Jurkat, Clone E6-1 (cell line): ENCODE data around the gene PHKA2.

Experiments
- DNase-seq: peaks from one replicate; pipeline ENCODE4 v3.0.0-alpha.2; 2011; ENCODE audit warnings: low read depth, low spot score
- H3K4me3 ChIP-seq: 2 replicates; pipeline ENCODE4 v1.5.1; 2011; ENCODE audit warnings: mild to moderate bottlenecking, low read length, control low read depth, moderate library complexity

The PHKA2 gene

DNA sequence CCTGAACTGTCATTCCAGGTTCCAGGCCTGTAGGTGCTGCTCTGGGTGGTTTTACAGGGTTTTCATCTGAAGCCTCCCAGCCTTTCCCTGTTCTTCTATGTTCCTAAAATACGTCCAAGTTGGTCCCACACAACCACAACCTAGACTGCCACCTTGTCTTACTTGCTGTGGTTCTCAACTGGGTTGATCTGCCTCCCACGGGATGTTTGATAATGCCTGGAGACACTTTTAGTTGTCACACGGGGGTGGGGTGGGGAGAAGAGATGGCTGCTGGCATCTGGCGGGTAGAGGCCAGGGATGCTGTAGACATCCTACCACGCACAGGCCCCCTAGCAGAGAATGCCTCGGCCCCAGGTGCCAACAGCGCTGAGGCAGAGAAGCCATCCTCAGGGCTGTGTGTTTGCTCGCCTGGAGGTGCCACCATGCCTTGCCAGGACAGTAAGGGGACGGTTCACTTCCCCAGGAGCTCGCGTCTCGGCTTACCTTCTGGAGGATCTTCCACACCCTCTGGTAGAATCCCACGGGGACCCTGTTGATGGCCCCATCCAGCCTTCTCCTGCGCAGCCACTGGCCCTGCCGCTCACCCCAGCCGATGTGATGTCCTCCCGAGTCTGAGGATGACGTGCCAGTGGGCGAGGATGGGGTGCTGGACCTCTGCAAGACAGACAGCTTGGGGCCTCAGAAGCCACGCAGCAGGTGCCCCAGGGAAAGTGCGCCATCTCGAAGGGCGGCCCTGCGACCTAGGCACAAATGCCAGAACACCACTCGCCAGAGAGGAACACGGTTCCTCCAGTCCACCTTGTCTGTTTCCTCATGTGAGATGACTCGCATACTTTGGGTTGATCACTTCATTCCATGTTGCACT, 87.0 kb downstream of the PHKA2 start:
- DNase-seq: no peak

GRCh38 chrX:18895189-18895951, 88.5 kb downstream of the PHKA2 start:
- H3K4me3 ChIP-seq: no peak overlapping the region
- no peak for DNase-seq

More for the DNA sequence above, 87.0 kb downstream of the PHKA2 start:
- no peak overlapping the region for H3K4me3 ChIP-seq

DNA sequence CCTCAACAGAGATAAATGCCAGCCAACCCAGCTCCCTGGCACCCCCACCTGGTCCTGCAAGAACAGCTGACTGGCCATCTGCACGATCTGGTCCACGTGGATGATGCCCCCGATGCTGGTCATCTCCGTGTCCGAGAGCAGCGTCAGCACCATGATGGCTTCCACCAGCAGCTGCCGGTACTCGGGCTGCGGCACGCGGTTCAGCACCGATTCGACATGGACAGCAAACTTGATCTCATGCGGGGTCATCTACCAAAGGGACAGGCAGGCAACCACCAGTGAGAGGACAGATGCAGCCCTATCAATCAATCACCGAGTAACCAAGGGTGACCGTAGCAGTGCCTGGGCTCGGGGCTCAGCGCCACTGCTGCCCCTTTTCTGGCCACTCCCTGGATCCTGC, 89.8 kb downstream of the PHKA2 start:
- DNase-seq: no peak
- no peak overlapping the region for H3K4me3 ChIP-seq

GRCh38 chrX:18893536-18893935, 90.4 kb downstream of the PHKA2 start:
- no peak for DNase-seq
- no peak overlapping the region for H3K4me3 ChIP-seq

DNA sequence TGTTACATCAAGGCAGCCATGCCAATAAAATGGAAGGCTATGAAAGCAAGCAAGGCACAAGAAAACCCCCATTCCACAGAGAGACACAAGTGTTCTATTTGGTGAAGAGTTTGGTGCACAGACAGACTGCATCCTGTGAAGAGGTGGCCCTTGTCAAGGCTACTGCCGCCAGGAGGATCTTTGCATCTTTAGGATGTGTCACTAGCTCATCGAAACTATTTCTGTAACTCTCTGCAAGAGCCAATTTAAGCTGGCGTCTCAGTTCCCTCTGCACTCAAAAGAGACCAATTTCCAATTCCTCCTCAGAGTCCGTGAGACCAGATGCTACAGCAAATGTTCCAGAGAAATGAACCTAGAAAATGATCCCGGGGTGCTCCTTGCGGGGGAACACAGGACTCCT, 91.0 kb downstream of the PHKA2 start:
- no peak for DNase-seq
- H3K4me3 ChIP-seq: no peak overlapping the region

GRCh38 chrX:18891548-18891945, 92.4 kb downstream of the PHKA2 start:
- no peak overlapping the region for H3K4me3 ChIP-seq
- no peak for DNase-seq

DNA sequence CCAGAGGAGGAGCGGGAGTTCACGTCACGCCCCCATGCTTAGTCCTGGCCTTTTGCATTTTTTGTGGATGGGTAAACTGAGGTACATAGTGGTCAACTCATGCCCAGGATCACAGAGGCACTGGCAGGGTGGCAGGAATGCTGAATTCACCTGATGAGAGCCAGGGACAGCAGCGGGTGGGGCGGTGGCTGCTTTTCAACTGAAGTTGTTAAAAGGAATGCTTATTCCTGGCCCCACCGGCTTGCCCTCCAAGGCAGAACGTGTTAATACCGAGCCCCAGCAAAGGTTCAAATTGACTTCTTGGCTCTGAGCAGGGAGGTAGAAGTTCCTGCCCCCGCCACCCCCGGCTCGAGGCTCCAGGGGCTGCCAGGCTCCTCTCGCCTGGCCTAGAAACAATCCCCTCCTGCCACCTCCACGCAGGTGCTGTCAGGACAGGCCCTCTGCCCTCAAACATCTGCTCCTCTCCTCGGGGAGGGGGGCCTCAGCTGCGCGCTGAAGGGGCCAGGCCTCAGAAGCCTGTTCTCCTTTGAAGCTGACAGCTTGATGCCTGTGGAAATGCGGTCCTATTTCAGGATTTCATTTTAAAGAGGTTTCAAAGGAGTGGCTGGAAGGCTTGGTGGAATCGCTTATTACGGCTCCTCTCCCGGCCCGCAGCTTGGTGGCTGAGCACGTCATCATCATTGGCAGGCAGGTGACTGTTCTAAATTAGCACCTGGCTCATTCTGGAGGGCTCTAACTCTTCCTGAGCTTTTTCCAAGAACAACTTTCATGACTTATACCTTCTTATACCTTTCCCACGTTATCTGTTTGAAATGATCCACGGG, 93.0 kb downstream of the PHKA2 start:
- H3K4me3 ChIP-seq: no peak overlapping the region
- no peak for DNase-seq

GRCh38 chrX:18890049-18890381, 93.9 kb downstream of the PHKA2 start:
- H3K4me3 ChIP-seq: no peak overlapping the region; the same call in 1 of the 2 replicates
- DNase-seq: peak; percentile 78

- DNase-seq: no peak
- no peak overlapping the region for H3K4me3 ChIP-seq
These were observed 94.4 kb downstream of the PHKA2 start for GRCh38 chrX:18889346-18890048.

DNA sequence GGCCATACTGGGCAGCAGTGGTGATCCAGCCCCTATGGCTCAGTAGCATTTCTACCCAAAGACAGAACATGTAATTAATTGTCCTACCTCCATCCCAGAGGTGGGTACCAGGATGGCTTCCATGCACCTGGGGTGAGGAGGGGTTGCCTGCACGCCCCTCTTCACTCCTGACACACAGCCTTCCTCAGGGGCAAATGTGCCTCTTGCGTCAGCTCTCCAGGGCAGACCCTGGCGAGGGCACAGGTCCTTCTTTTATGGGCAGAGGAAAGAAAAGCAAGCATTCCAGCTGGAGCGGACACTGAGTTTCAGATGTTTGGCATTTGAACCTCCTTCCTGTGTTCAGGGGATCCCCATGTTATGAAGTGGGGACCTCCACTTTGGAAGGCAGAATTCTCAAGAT, 95.6 kb downstream of the PHKA2 start:
- no peak overlapping the region for H3K4me3 ChIP-seq
- no peak for DNase-seq

DNA sequence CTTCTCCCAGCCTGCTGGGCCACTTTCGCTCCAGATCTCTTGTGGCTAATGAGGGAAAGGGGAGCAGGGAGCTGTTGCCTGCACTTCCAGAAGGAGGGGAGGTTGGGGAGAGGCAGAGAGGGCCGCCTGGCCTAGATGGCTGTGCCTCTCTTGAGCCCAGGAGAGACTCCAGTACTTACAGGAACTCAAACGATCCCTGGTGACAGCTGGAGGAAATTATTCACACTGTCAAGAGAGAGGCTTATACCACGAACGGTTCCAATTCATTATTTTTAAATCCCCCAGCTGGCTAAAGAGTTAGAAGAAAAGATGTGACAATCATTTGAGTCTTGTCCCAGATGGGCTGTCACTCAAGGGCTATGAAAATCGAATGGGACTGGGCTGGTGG, 96.1 kb downstream of the PHKA2 start:
- H3K4me3 ChIP-seq: no peak overlapping the region
- no peak for DNase-seq

DNA sequence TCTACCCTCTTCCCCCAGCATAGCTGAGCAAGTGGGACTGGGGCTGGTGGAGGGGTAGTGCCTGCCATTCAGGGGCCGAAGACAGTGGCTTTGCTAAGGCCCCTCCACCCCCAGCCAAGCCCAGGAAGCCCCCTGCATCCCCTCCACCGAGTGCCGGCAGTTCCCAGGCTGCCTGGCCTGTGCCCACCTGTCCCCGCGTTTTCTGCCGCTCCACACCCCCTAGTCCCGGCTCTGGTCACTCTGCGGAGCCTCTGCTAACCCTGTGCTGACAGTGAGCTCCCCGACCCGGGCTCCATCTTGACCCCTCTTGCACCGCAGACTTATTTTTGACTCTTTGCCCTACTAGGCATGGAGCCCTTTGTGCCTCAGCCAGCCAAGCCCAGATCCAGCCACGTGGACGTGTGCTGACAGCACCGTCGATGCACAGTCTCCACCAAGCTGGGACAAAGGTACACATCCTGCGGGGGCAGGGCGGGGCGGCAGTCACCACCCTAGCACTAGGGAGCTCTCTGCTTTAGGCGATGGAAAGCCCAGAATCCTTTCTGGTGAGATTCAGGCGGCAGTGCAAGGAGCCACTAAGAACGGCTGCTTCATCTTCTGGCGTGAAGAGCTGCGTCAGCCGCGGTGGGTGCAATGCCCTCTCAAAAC, 96.6 kb downstream of the PHKA2 start:
- DNase-seq: no peak
- no peak overlapping the region for H3K4me3 ChIP-seq

DNA sequence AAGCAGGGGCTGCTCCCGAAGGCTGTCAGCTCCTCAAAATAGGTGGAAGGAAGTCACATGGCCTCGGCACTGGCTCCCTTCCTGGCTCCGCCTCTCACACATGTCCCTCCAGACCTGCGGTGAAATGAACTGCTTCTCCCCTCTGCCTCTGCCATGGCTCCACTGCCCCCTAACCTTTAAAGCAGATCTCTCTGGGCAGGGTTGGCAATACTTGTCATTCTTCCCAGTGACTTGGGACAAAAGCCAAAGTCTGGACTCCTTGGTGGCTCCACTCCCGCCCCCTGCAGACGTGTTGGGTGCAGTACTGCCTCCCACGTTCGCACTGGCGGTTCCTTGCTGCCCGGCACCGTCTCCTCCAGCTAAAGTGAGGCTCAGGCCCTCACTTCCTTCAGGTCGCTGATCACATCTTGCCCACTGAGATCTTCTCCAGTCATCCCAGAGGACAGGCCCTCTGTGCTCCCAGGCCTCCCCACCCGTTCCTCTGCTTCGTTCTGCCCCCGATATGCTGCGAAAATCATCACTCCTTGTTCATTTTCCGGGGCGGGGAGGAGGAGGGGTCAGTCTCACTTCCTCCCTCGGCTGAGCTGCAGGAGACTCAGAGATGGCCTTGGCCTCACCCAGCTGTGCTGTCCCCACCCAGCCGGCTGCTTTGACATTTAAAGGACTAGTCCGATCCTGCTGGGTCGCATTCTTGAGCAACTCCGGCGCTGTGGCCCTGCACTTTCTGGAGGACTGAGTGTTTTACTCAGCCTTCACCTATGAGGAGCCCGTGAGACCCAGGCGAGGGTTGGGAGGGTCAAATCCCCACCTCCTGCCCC, 97.4 kb downstream of the PHKA2 start:
- H3K4me3 ChIP-seq: no peak overlapping the region
- no peak for DNase-seq

- H3K4me3 ChIP-seq: no peak overlapping the region
These were observed 97.9 kb downstream of the PHKA2 start for GRCh38 chrX:18886005-18886343.

DNA sequence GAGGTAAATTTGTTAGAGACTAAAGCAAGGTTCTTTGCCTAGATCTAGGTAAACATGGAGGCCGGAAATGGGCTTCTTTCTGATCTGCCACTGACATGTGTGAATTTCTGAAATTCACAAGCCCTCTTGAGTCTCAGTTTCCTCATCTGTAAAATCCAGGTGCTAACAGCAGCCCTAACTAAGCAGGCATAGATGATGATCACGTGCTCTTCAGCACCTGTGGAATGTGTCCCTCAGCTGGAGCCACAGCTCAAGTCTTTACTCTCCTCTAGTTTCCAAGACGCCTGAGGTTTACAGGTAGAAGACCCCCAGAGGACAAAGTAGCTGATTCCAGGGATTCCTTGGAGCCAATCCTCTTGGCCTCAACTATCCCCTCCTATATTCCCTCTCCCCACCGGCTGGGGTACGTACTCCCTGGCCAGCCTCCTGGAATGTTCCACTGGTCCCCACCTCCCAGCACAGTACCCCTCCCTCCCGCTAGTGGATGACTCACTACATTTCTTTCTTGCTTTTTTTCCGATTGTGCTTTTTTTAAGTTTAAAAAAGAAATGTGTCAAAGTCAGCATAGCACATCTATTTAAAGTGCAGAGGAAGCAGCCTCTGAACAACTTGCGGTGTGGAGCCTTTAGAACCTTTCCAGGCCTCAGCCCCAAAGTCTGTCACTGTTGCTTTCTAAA, 98.4 kb downstream of the PHKA2 start:
- peak; percentile 25 for DNase-seq
- H3K4me3 ChIP-seq: no peak overlapping the region

More at GRCh38 chrX:18886005-18886343, 97.9 kb downstream of the PHKA2 start:
- no peak for DNase-seq

- no peak for DNase-seq
- no peak overlapping the region for H3K4me3 ChIP-seq
These were observed 99.0 kb downstream of the PHKA2 start for GRCh38 chrX:18884916-18885315.

- no peak overlapping the region for H3K4me3 ChIP-seq
- no peak for DNase-seq
These were observed 99.8 kb downstream of the PHKA2 start for GRCh38 chrX:18883961-18884765.
